CD4-positive, alpha-beta T cell treated with Interleukin-17A for 1 hour (primary cell): ENCODE data around the gene DPY19L2.
A peak's percentile ranks its signal among the peaks of the same experiment; 100 is the strongest.
"Not testable (repeated sequence)": the region's sequence is repeated elsewhere in the genome, so short reads cannot be mapped to it uniquely, and the experiment has no call there.

Experiments used
- DNase-seq: peaks from one replicate; pipeline ENCODE4 v3.0.0-alpha.2; 2020

The DPY19L2 gene

GRCh38 chr12:63668028-63668799 is at the start of gene DPY19L2:
TSS of gene DPY19L2 (minus strand) at chr12:63668493. CDS start at chr12:63668393, 100 bp downstream.
- DNase-seq, result peak; percentile 66

- DNase-seq, result not testable (repeated sequence)
Observed at GRCh38 chr12:63716891-63717290, 48.6 kb upstream of the DPY19L2 start.

- DNase-seq, result not testable (repeated sequence)
Observed at GRCh38 chr12:63715107-63715625, 46.9 kb upstream of the DPY19L2 start.

DNA sequence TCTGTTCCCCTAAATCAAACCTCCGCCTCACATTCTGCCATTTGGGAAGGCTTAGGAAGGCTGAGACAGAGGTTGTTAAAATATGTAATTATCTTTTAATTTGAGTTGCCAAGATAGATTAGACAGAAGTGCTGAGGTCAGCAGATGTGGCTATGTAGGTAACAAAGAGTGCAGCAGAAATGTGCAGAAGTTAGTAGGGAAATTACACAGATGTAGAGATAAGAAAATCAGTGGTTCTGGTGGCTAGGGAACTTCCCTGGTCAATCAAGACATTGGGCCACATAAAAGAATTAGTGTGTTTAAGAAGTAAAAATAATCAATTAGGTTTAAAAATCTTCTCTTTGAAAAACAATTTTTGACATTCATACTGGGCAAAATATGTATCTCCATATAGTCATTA is 46.1 kb upstream of the DPY19L2 start:
- not testable (repeated sequence) for DNase-seq

GRCh38 chr12:63713681-63714075 is 45.4 kb upstream of the DPY19L2 start:
- DNase-seq, result not testable (repeated sequence)

DNA sequence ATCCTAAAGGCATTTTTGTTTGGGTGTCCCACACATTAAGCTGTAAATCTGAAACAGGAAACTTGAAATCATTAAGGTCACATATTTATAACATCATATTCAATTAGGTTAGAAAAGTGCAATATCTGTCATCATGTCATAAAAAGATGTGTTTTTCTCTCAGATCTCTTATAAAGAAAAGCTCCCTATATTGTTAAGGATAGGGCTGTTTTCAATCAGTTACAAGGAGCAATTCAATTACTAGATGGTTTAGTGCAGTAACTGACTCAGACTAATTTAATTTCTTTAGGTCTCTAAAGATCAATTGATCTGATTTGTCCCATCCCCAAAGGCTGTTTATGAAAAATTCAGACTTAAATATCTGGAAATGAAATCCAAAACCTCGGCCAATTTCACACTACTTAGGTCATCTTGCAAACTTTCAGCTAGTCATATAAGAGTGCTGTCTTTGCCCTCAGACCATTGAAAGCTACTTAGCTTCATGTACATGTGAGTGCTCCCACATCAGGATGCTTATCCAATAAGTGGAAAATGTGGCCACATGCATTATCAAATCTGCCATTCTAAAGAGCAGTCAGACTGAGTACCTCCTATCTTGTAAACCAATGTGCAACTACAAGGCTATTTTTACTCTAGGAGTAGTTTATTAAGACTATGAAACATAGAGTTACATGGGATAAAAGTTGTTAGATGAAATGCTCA is 44.8 kb upstream of the DPY19L2 start:
- DNase-seq, result not testable (repeated sequence)

DNA sequence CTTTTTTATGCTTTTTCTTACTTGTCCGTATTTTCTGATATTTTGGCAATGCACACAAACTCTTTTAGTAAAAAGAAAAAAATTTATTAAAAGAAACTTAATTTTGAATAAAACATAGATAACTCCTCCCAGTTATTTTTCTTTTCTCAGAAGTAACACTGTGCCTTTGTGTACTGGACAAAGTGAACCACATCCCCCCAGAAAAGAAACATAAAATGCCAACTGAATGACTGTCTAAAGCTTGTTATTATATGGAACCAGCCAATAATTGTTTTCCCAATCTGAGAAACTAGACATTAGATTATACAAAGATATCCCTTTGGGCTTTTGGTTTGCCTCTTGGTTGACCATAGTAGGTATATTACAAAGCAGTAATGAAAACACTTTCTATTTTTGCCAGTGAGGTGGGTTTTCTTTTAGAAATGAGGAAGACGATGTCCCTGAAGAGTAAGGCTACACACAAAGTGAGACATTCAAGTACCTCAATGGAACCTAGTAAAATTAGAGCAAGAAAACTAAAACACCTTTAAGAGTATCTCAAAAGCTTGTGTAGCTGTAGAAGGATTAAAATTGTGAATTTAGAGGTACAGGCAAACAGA is 44.2 kb upstream of the DPY19L2 start:
- DNase-seq, result not testable (repeated sequence)

- DNase-seq, result not testable (repeated sequence)
Observed at GRCh38 chr12:63711339-63711738, 43.0 kb upstream of the DPY19L2 start.

DNA sequence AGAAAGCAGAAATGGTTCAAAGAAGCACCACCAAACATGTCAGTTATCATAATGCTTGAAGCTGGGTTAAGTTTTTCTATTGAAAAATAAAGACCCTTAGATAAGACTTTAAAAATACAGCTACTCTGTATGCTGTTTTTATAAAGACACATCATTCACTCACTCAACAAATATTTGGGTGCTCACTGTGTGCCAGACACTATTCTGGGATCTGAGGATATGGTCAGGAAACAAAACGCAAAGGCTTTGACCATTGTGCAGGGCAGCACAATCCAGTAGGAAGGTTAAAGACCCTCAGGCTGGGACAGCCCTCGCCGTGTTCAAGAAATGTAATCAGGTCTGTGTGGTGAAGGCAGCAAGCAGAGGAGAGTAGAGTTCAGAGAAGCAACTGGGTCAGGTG is 38.0 kb upstream of the DPY19L2 start:
- DNase-seq, result no peak

GRCh38 chr12:63699678-63700382 is 31.5 kb upstream of the DPY19L2 start:
- not testable (repeated sequence) for DNase-seq

DNA sequence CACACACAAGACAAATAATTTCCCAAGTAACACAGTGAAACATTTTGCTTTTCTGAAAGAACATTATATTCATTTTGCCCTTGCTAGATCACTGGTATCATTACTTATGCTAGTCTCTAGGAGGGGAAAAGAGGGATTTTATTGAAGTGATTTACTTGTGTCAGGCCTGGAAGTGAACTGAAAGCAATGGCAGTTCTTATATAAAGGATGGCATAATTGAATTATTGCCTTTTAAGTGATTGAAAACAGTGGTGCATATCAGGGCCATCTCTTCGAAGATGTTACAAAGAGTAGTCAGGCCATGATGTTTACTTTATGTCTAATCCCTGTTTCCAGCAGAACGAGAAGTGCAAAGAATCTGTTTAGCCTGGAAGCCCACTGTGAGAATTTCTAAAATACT is 30.7 kb upstream of the DPY19L2 start:
- not testable (repeated sequence) for DNase-seq

GRCh38 chr12:63690837-63691236 is 22.5 kb upstream of the DPY19L2 start:
- DNase-seq, result not testable (repeated sequence)

GRCh38 chr12:63689141-63689540 is 20.8 kb upstream of the DPY19L2 start:
- DNase-seq, result not testable (repeated sequence)

DNA sequence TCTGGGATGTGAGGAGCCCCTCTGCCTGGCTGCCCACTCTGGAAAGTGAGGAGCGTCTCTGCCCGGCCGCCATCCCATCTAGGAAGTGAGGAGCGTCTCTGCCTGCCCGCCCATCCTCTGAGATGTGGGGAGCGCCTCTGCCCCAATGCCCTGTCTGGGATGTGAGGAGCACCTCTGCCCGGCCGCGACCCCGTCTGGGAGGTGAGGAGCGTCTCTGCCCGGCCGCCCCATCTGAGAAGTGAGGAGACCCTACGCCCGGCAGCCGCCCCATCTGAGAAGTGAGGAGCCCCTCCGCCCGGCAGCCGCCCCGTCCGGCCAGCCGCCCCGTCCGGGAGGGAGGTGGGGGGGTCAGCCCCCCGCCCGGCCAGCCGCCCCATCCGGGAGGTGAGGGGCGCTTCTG is 18.3 kb upstream of the DPY19L2 start:
- DNase-seq, result not testable (repeated sequence)

GRCh38 chr12:63685789-63686188 is 17.5 kb upstream of the DPY19L2 start:
- not testable (repeated sequence) for DNase-seq

DNA sequence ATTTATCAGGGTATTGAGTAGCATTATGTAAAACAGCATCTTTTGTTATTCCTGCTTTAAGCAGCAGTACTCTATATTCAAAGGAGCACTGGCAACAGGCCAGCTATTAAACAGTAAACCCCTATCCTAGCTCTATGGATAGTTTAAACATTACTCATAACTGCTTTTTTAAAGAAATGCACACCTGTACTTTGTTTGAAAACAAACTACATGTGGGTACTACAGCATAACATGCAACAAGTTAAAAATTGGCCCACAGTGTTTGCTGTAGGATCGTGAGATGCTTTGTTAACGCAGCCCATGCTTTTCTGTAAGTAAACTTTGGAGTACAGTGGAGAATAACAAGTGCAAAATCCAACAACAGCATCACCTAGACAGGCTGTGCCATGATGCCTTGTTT is 14.3 kb upstream of the DPY19L2 start:
- not testable (repeated sequence) for DNase-seq

- DNase-seq, result not testable (repeated sequence)
Observed at GRCh38 chr12:63680758-63681157, 12.5 kb upstream of the DPY19L2 start.

- not testable (repeated sequence) for DNase-seq
Observed at GRCh38 chr12:63672550-63672949, 4.3 kb upstream of the DPY19L2 start.

DNA sequence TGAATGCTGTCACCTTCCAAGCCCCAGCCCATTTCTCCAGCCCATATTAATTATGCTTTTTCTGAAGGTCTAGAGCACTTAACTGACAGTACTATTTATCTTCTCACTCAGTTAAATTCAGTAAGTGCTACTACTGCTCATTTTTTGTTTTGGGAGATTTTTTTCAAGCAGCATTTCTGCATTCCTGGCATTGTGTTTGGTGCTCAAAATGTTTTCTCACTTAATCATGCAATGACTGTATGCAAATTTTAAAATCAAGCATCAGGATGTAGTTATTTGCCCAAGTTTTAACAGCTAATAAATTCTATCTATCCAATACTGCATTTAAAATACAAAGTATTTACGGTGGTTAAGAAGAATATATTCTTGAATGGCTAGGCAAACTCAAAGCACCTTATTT is 1.6 kb upstream of the DPY19L2 start:
- not testable (repeated sequence) for DNase-seq

GRCh38 chr12:63669427-63669826 is 1.1 kb upstream of the DPY19L2 start:
- not testable (repeated sequence) for DNase-seq

- not testable (repeated sequence) for DNase-seq
Observed at GRCh38 chr12:63668800-63669365, 590 bp upstream of the DPY19L2 start.

- not testable (repeated sequence) for DNase-seq
Observed at GRCh38 chr12:63663005-63663404, 5.3 kb downstream of the DPY19L2 start.
